ENCODE results near the gene GP1BA. TPM values are rescaled to one million over a fixed set of nuclear protein-coding genes. Genes with fewer than 3 reads are reported as not detected.
A peak's percentile ranks its signal among the peaks of the same experiment; 100 is the strongest.

Gene GP1BA
- total and polyA plus RNA-seq, 2 donors (not counting 3 experiments of a cell fraction or from before 2014, with no cell fraction given) = not detected

- no peaks in the 10 kb centered on the region for H4K20me1 ChIP-seq (replicated peaks; ENCODE audit: control insufficient read depth, extremely low read depth, insufficient read depth, low read length)
- BruUV-seq (replicated peaks) = no TSS peak
- no peak for DNase-seq (ENCODE audit: low read depth, low spot score)
- H2AFZ ChIP-seq (ENCODE audit: low read depth, low read length) = no peak overlapping the region
- ChIA-PET POLR2A (interaction anchor here (1.2 kb wide), 1 partner anchor 61 kb away, joined by 3 read pairs; no protein-coding TSS in a partner anchor), CTCF (interaction anchor here (0.8 to 4.5 kb wide), 3 partner anchors 11 to 60 kb away, joined by 4 to 40 read pairs (median 5); partner anchors contain the start of gene CAMTA2)
- intact Hi-C loops (cut with micrococcal nuclease) (no loop called here), dilution Hi-C loops (cut with MboI; ENCODE audit: extremely low pct_ligation_motif_present, low sequenced_read_pairs) (no loop called here)
- H3K9ac ChIP-seq (replicated peaks; ENCODE audit: extremely low read depth, insufficient read depth, low read length) = no peak overlapping the region
- peaks cover 24% of the 10 kb centered on the region for H3K4me1 ChIP-seq (ENCODE audit: control insufficient read depth, extremely low read depth, insufficient read depth, low read length)
- no peak overlapping the region for H3K4me3 ChIP-seq (replicated peaks in 1 of 3; ENCODE audit: insufficient read depth in 1 of 3, low read depth in 1 of 3, low read length in 3 of 3)
- no peak overlapping the region for H3K27ac ChIP-seq (ENCODE audit: insufficient read depth, low read depth, low read length)
- FAIRE-seq = no peak
- H3K9me3 ChIP-seq (replicated peaks; ENCODE audit: control insufficient read depth, insufficient read depth, low read length) = no peaks in the 10 kb centered on the region
- H3K9me1 ChIP-seq (replicated peaks; ENCODE audit: control insufficient read depth, extremely low read depth, insufficient read depth, low read length) = no peaks in the 10 kb centered on the region
- TF ChIP-seq JUN (IDR thresholded peaks at IDR 0.05; ENCODE audit: borderline replicate concordance, insufficient read depth, insufficient read length, low read depth) (no peak), POLR2AphosphoS5 (IDR thresholded peaks at IDR 0.05; ENCODE audit: insufficient read depth, low read depth, low read length) (no peak), POLR2A (IDR thresholded peaks at IDR 0.05; ENCODE audit: low read depth, low read length) (no peak), MAX (IDR thresholded peaks at IDR 0.05; ENCODE audit: insufficient read depth, insufficient read length) (no peak), MYC (IDR thresholded peaks at IDR 0.05; ENCODE audit: low read depth, low read length) (no peak), CTCF (IDR thresholded peaks at IDR 0.05; ENCODE audit: extremely low read depth in 1 of 2, insufficient read depth in 1 of 2, low read depth in 1 of 2, low read length in 2 of 2) (no peak), GATA2 (IDR thresholded peaks at IDR 0.05; ENCODE audit: insufficient read depth, insufficient read length, low read depth, low read length) (no peak), FOS (IDR thresholded peaks at IDR 0.05; ENCODE audit: borderline replicate concordance, insufficient read depth, low read length) (no peak), EZH2 (IDR thresholded peaks at IDR 0.05; ENCODE audit: borderline replicate concordance, low read depth, low read length, severe bottlenecking) (no peak)
- H3K27me3 ChIP-seq (ENCODE audit: control insufficient read depth in 2 of 2, insufficient read depth in 2 of 2, low read length in 2 of 2) = no peaks in the 10 kb centered on the region
- peaks cover 9% of the 10 kb centered on the region for H3K79me2 ChIP-seq (ENCODE audit: control insufficient read depth, insufficient read depth, low read length)
- H3K36me3 ChIP-seq (ENCODE audit: control insufficient read depth in 2 of 2, extremely low read depth in 1 of 2, insufficient read depth in 2 of 2, low read length in 2 of 2) = peaks cover 11 to 36% of the 10 kb centered on the region in 2 experiments
- peak overlapping the region; percentile 29 for H3K4me2 ChIP-seq (ENCODE audit: insufficient read depth, low read length)
Observed at GRCh38 chr17:4969551-4970173, 37.6 kb downstream of the GP1BA start.
